GM18873 (cell line): ENCODE measurements around the gene ZNF324.

Source experiments
- ATAC-seq: cut with Tn5 transposase; IDR thresholded peaks from one replicate; pipeline ENCODE4 v1.9.1; 2021; ENCODE audit warnings: mild to moderate bottlenecking, moderate library complexity, moderate number of reproducible peaks; ENCODE audit not compliant: unreplicated experiment, low FRiP score

ZNF324 gene

GRCh38 chr19:58519355-58520256 is 52.7 kb downstream of the ZNF324 start, which contains the start of gene ZBTB45:
Gene ZBTB45, minus strand, starts transcription at chr19:58519810. Its CDS starts 2,137 bp downstream, at chr19:58517673.
- ATAC-seq = peak; percentile 86

GRCh38 chr19:58520257-58520599 is 53.3 kb downstream of the ZNF324 start:
- no peak for ATAC-seq

GRCh38 chr19:58521651-58522050 is 54.8 kb downstream of the ZNF324 start:
- ATAC-seq = no peak

- ATAC-seq = no peak
These were observed 55.8 kb downstream of the ZNF324 start for GRCh38 chr19:58522709-58523108.
